ENCODE data around the gene ZNF467. TPM values are rescaled to one million over a fixed set of nuclear protein-coding genes. Genes with fewer than 3 reads are reported as not detected.
A peak's percentile ranks its signal among the peaks of the same experiment; 100 is the strongest.

ZNF467 gene
- total RNA-seq, 2 donors from 2014 or later, result 0.23 to 0.25 TPM

DNA sequence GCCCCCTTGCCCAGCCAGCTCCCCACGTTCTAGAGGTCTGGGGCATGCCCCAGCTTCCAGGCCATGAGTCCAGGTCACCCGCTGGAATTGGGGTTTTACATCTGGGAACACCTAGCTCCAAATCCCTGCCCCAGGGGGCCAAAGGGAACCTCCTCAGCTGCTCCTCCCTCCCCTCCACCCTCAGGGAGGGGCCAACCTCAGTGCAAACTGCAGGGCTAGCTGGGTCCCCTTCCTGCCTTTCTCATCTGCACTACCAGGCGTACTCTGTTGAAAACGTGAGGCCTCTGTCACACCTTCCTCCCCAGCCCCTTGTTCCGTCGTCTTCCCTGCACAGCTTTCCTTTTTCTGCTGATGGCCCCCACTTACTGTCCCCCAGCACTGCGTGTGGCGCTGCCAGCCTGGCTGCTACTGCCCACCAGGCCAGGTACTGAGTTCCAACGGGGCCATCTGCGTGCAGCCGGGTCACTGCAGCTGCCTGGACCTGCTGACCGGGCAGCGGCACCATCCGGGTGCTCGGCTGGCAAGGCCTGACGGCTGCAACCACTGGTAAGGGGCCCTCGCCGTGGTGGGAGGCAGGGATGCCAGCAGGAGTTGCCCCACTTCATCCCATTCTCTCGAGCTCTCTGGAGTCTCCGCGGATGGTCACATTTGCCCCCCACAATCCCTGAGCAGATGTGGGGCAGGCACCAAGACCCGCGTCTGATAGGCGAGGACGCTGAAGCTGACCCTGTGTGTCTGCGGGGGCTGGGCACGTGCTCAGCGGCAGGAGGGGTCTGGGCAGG, 40.1 kb upstream of the ZNF467 start:
- Mint-ChIP-seq H3K9me3 (no peaks in the 10 kb centered on the region), H3K27ac (no peak overlapping the region), H3K36me3 (no peaks in the 10 kb centered on the region)
- no peak for DNase-seq (ENCODE audit: low spot score in 2 of 2)
- ATAC-seq, result no peak

DNA sequence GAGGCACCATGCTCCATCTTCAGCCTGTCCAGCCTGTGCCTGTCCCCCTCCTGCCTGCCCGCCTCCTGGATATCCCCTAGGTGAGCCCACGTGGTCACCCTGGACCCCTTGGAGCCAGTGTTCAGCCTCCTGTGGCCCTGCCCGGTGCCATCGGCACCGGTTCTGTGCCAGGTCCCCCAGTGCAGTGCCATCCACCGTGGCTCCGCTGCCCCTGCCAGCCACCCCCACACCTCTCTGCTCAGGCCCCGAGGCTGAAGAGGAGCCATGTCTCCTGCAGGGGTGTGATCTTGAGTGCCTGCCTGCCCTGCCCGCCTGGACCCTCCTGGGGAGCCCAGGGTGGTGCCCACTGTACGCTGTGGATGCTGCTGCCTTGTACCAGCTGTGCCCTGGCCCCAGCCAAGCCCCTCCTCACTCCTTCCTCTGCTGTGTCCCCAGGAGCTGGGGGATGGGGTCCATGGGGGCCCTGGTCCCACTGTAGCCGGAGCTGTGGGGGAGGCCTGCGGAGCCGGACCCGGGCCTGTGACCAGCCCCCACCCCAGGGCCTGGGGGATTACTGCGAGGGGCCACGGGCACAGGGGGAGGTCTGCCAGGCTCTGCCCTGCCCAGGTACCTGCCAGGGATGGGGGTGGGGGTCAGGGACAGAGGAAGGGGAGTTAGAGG, 38.6 kb upstream of the ZNF467 start:
- Mint-ChIP-seq H3K27ac (no peak overlapping the region), H3K9me3 (no peaks in the 10 kb centered on the region), H3K36me3 (no peaks in the 10 kb centered on the region)
- DNase-seq (ENCODE audit: low spot score in 2 of 2), result no peak
- ATAC-seq, result no peak

DNA sequence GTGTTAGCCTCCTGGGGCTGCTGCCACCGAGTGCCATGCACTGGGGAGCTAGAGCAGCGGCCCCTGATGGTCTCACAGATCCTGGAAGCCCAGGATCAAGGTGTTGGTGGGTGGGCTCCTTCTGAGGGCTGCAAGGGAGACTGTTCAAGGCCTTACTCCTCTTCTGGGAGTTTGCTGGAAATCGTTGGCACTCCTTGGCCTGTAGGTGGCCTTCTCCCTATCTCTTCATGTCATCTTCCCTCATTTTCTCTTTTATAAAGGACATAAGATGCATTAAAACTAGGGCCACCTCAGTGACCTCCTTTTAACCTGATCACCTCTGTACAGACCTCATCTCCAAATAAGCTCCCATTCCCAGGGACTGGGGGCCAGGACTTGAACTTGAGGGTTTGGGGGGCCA, 37.8 kb upstream of the ZNF467 start:
- DNase-seq (ENCODE audit: low spot score in 2 of 2), result no peak
- H3K27ac Mint-ChIP-seq, result no peak overlapping the region
- H3K9me3 Mint-ChIP-seq, result no peaks in the 10 kb centered on the region
- ATAC-seq, result no peak
- H3K36me3 Mint-ChIP-seq, result no peaks in the 10 kb centered on the region

DNA sequence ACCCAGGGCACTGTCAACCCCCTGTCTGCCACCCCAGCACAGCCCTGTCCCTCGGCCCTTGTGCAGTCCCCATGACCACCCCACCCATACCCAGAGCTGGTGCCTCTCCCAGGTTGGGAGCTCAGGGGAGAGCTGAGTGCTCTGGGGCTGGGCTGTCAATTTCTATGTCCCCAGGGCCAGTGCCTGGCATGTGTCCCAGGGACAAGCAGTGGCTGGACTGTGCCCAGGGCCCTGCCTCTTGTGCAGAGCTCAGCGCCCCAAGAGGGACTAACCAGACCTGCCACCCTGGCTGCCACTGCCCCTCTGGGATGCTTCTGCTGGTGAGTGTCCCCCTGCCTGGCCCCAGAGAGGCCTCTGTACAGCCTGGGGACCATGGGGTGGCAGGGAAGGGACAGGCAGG, 35.8 kb upstream of the ZNF467 start:
- H3K9me3 Mint-ChIP-seq, result no peaks in the 10 kb centered on the region
- ATAC-seq (no peak), DNase-seq (ENCODE audit: low spot score in 2 of 2) (no peak)
- H3K36me3 Mint-ChIP-seq, result no peaks in the 10 kb centered on the region
- H3K27ac Mint-ChIP-seq, result no peak overlapping the region

DNA sequence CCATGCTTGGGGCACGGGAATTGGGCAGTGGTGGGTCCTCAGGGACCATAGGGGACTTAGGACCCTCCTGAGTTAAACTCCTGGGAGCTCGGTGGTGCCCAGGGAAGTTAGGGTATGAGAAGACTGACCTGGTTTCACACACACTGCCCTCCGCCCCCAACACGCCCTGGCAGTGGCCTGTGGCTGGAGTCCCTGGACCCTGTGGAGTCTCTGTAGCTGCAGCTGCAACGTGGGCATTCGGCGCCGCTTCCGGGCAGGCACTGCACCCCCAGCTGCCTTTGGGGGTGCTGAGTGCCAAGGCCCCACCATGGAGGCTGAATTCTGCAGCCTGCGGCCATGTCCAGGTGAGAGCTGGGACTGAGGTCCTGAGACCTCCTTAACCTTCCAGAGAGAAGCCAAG, 34.9 kb upstream of the ZNF467 start:
- no peak overlapping the region for H3K27ac Mint-ChIP-seq
- no peak for ATAC-seq
- no peaks in the 10 kb centered on the region for H3K9me3 Mint-ChIP-seq

DNA sequence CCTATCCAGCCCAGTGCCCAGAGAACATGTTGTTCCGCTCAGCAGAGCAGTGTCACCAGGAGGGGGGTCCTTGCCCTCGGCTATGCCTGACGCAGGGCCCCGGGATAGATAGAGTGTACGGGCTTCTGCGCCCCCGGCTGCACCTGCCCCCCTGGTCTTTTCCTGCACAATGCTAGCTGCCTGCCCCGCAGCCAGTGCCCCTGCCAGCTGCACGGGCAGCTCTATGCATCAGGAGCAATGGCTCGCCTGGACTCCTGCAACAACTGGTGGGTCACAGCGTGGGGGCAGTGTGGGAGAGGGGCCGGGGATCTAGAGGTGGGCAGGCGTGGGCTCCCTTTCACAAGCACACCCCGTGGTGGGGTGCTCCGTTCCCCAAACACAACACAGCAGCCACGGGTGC, 33.3 kb upstream of the ZNF467 start:
- H3K36me3 Mint-ChIP-seq, result no peaks in the 10 kb centered on the region
- no peaks in the 10 kb centered on the region for H3K9me3 Mint-ChIP-seq
- no peak for ATAC-seq
- no peak for DNase-seq (ENCODE audit: low spot score in 2 of 2)
- H3K27ac Mint-ChIP-seq, result peak overlapping the region in 1 of 2 donors; percentile 71

More for the DNA sequence above, 34.9 kb upstream of the ZNF467 start:
- H3K36me3 Mint-ChIP-seq, result no peaks in the 10 kb centered on the region
- no peak for DNase-seq (ENCODE audit: low spot score in 2 of 2)

DNA sequence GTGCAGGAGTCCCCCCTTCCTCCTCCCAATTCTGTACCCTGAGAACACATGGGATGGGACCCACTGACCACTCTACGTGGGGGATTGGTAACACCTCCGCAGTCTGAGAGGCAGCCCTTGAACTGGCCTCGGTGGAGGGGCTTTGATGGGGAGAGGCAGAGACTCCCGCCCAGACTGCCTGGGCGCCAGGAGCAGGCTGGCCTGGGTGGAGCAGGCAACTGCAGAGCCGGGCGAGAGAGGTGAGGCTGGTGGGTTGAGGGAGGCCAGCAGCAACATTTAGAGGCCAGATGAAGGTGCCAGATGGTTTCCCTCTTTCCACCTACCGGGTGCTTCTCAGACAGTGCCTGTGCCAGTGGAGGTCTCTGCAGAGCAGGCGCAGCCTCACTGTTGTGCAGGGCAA, 30.7 kb upstream of the ZNF467 start:
- no peak for ATAC-seq
- H3K27ac Mint-ChIP-seq, result no peak overlapping the region
- H3K9me3 Mint-ChIP-seq, result no peaks in the 10 kb centered on the region

DNA sequence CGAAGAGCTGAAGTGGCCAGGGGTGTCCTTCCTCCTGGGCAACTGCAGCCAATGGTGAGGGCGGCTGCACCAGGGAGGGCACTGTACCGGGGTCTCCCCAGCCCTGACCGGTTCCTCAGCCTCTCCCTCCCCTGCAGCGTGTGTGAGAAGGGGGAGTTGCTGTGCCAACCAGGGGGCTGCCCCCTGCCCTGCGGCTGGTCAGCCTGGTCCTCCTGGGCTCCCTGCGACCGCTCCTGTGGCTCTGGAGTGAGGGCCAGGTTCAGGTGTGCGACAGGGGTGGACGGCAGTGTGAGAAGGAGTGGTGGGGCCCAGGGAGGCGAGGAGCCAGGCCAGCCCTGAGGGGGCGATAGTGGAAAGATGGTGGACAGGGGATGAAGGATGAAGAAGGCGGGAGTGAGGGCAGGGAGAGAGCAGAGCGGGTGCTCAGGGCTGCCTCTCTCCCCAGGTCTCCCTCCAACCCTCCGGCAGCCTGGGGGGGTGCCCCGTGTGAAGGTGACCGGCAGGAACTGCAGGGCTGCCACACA, 30.2 kb upstream of the ZNF467 start:
- no peak for DNase-seq (ENCODE audit: low spot score in 2 of 2)
- Mint-ChIP-seq H3K27ac (no peak overlapping the region), H3K36me3 (no peaks in the 10 kb centered on the region), H3K9me3 (no peaks in the 10 kb centered on the region)
- no peak for ATAC-seq

More for the DNA sequence above, 30.7 kb upstream of the ZNF467 start:
- H3K36me3 Mint-ChIP-seq, result no peaks in the 10 kb centered on the region
- no peak for DNase-seq (ENCODE audit: low spot score in 2 of 2)

DNA sequence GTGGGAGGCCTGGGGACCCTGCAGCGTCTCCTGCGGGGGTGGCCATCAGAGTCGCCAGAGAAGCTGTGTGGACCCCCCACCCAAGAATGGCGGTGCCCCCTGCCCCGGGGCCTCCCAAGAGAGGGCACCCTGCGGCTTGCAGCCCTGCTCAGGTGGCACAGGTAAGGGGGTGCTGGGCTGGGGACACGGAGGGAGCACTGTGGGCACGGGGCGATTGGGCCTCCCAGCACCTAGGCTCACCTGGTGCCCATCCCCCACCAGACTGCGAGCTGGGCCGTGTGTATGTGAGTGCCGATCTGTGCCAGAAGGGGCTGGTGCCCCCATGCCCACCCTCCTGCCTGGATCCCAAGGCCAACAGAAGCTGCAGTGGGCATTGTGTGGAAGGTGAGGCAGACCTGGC, 29.6 kb upstream of the ZNF467 start:
- H3K27ac Mint-ChIP-seq, result no peak overlapping the region
- no peaks in the 10 kb centered on the region for H3K9me3 Mint-ChIP-seq
- no peaks in the 10 kb centered on the region for H3K36me3 Mint-ChIP-seq
- ATAC-seq (no peak), DNase-seq (ENCODE audit: low spot score in 2 of 2) (no peak)

DNA sequence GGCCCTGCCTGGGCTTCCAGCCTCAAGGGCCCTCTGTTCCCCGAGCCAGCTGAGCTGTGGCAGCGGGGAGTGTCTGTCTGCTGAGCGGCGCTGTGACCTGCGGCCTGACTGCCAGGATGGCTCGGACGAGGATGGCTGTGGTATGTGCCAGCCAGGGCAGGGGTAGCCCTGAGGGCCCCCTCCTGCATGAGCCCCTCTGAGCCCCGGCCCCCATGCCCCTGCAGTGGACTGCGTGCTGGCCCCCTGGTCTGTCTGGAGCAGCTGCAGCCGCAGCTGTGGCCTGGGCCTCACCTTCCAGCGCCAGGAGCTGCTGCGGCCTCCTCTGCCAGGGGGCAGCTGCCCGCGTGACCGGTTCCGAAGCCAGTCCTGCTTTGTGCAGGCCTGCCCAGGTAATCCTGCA, 28.4 kb upstream of the ZNF467 start:
- ATAC-seq (no peak), DNase-seq (ENCODE audit: low spot score in 2 of 2) (no peak)
- Mint-ChIP-seq H3K9me3 (no peaks in the 10 kb centered on the region), H3K27ac (no peak overlapping the region), H3K36me3 (no peaks in the 10 kb centered on the region)

DNA sequence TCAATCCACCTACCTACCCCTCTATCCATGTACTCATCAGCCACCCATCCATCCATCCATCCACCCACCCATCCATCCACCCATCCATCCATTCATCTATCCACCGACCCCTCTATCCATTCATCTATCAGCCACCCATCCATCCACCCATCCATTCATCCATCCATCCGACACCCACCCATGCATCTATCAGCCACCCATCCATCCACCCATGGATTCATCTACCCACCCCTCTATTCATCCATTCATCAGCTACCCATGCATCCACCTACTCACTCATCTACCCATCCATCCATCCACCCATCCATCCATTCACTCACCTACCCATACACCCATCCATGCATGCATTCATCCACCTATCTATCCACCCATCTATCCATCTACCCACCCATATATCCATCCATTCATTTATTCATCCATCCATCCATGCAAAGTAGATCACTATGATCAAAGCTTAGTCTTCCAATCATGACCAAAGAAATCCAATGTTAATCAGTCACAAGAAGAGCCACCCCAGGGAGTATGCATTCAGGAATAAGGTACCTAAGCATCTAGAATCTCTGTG, 27.7 kb upstream of the ZNF467 start:
- Mint-ChIP-seq H3K9me3 (no peaks in the 10 kb centered on the region), H3K36me3 (no peaks in the 10 kb centered on the region), H3K27ac (no peak overlapping the region)
- ATAC-seq, result no peak
- DNase-seq (ENCODE audit: low spot score in 2 of 2), result no peak

DNA sequence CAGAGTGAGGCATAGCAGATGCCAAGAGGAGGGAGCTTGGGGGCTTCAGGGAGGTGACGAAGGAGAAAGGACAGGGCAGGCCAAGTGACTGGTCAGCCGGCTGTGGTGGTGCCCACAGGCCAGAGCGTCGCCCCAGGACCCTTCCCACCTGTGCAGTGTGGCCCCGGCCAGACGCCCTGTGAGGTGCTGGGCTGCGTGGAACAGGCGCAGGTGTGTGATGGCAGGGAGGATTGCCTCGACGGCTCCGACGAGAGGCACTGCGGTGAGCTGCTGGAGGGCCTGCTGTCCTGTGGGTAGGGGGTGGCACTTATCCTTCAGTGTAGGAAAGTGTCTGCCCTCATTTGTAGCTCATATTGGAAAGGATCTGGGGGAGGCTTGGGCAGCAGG, 26.8 kb upstream of the ZNF467 start:
- Mint-ChIP-seq H3K36me3 (no peaks in the 10 kb centered on the region), H3K27ac (no peak overlapping the region), H3K9me3 (no peaks in the 10 kb centered on the region)
- DNase-seq (ENCODE audit: low spot score in 2 of 2) (no peak), ATAC-seq (no peak)

DNA sequence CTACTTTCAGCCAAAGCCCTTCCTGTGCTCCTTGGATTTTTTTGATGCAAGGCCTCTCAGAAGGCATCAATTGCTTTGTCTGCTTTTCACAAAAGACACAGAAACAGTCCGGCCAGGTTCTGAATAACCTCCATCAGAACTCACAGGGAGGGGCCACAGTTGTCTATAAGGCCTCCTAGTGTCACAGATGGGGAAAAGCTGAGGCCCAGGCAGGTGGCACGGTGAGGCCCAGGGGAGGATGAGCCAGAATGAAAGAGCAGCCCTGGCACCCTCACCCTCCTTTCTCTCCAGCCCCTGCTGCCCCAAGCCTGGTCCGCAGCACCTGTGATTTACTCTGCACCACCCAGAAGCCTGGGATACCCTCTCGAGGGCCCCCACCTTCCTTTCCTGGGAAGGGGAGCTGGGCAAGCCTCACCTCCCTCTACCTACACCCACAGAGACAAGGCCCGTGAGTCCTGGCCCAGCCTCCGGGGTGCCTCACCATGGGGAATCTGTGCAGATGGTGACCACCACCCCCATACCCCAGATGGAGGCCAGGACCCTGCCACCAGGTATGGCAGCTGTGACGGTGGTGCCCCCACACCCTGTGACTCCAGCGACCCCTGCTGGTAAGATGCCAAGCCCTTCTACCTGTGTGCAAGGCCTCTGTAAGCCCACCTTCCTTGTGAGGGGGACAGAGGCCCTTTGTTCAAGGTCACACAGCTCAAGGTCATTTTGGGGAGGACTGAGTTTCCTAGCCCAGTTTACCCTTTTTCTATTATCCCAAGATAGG, 26.2 kb upstream of the ZNF467 start:
- no peaks in the 10 kb centered on the region for H3K9me3 Mint-ChIP-seq
- no peak overlapping the region for H3K27ac Mint-ChIP-seq
- H3K36me3 Mint-ChIP-seq, result no peaks in the 10 kb centered on the region
- DNase-seq (ENCODE audit: low spot score in 2 of 2), result peak in 1 of 2 donors; percentile 70
- peak; percentile 51 to 79 for ATAC-seq

DNA sequence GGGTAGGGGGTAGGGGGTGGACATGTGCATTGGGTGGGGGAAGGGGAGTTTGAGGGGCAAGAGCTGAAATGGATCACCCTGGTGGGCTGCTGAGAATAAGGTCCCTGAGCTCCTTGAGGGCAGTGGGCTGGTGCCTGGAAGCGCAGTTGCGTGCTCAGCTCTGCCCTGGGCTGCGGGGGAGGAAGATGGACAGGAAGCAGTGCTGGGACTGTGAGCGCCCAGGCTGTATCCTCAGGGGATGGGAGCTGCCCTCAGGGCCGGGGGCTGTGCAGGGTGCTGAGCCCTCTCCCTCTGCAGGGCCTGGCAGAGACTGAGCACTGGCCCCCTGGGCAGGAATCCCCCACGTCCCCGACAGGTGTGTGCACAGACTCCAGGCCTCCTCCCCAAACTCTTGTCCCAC, 24.4 kb upstream of the ZNF467 start:
- H3K36me3 Mint-ChIP-seq, result no peaks in the 10 kb centered on the region
- H3K27ac Mint-ChIP-seq, result no peak overlapping the region
- DNase-seq (ENCODE audit: low spot score in 2 of 2), result no peak
- ATAC-seq, result no peak
- H3K9me3 Mint-ChIP-seq, result no peaks in the 10 kb centered on the region

DNA sequence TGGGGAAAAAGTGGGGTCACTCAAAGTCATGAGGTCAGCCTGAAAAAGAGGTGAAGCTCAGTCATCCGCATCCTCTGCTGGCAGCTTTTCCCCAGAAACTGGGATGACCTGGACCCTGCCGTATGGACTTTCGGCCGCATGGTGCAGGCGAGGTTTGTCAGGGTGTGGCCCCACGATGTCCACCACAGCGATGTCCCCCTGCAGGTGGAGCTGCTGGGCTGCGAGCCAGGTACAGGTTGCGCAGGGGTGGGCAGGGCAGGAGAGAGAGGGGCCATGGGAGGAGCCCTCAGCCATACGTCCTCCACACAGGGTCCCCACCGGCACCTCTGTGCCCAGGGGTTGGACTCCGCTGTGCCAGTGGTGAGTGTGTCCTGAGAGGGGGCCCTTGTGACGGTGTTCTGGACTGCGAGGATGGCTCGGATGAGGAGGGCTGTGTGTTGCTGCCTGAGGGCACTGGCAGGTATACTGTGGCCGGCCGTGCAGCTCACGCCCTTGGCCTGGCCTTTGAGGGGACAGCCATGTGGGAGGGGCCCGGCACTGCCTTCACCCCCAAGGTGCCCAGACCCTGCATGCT, 23.0 kb upstream of the ZNF467 start:
- ATAC-seq, result no peak
- Mint-ChIP-seq H3K27ac (no peak overlapping the region), H3K9me3 (no peaks in the 10 kb centered on the region), H3K36me3 (no peaks in the 10 kb centered on the region)
- no peak for DNase-seq (ENCODE audit: low spot score in 2 of 2)

DNA sequence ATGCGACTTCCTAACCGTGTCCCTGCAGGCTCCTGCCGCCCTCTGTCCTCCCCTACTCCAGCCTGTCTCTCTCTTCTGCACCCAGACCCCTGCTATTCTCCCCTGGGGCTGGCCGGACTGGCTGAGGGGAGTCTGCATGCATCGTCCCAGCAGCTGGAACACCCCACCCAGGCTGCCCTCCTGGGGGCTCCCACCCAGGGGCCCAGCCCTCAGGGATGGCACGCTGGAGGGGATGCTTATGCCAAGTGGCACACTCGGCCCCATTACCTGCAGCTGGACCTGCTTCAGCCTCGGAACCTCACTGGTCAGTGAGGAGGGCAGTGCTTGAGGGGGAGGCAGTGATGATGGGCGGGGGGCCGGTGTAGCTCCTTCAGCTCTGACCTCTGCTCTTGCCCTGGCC, 21.7 kb upstream of the ZNF467 start:
- H3K36me3 Mint-ChIP-seq, result no peaks in the 10 kb centered on the region
- ATAC-seq, result no peak
- no peak overlapping the region for H3K27ac Mint-ChIP-seq
- DNase-seq (ENCODE audit: low spot score in 2 of 2), result no peak
- no peaks in the 10 kb centered on the region for H3K9me3 Mint-ChIP-seq

DNA sequence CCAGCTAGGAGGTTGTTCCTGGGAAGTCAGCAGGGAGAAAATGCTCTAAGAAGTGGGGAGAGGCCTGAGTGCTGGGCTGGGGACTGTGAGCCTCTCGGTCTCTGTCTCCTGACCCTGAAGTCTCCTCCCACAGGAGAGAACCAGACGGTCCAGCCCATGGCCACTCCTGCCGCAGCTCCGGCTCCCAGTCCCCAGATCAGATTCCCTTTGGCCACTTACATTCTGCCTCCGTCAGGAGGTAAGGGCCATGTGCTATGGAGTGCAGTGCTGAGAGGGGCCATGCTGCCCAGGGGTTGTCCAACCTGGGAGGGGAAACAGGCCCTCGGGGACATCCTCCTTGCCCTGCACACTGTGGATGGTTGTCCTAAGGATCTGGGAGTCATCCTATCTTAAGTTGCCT, 21.3 kb upstream of the ZNF467 start:
- no peaks in the 10 kb centered on the region for H3K36me3 Mint-ChIP-seq
- no peaks in the 10 kb centered on the region for H3K9me3 Mint-ChIP-seq
- H3K27ac Mint-ChIP-seq, result no peak overlapping the region
- DNase-seq (ENCODE audit: low spot score in 2 of 2) (no peak), ATAC-seq (no peak)

Data from activated naive CD4-positive, alpha-beta T cell treated with anti-CD3 and anti-CD28 coated beads, Interleukin-2, amount 50 U/mL, for 72 hours (primary cell).